Keratinocyte (primary cell): Measurements from ENCODE around the gene NUDT13. TPM values are rescaled to one million over a fixed set of nuclear protein-coding genes. Genes with fewer than 3 reads are reported as not detected.
A peak's percentile ranks its signal among the peaks of the same experiment; 100 is the strongest.

Source experiments
- DNase-seq: peaks from one replicate; pipeline ENCODE4 v3.0.0-alpha.2; 2011; ENCODE audit warnings: low read depth, missing footprints, low spot score
- FAIRE-seq: peaks from 2 replicates; lab custom pipeline; 2011; peaks lifted over from hg19 to GRCh38; lab: Jason Lieb, UNC
- H2AFZ ChIP-seq: 2 replicates; pipeline ENCODE4 v1.6.0; 2012; ENCODE audit warnings: low read length, control low read depth, inconsistent platforms; ENCODE audit not compliant: control insufficient read depth
- H3K27ac ChIP-seq: 2 replicates; pipeline ENCODE4 v1.5.1; 2011; ENCODE audit warnings: low read length; ENCODE audit not compliant: control insufficient read depth, insufficient read depth
- H3K27me3 ChIP-seq: 3 replicates; pipeline ENCODE4 v1.6.0; 2011; ENCODE audit warnings: low read length; ENCODE audit not compliant: control insufficient read depth, insufficient read depth; ENCODE audit errors: extremely low read depth
- H3K36me3 ChIP-seq, 2 experiments: 2 replicates in 1 of 2; 3 replicates in 1 of 2; pipeline ENCODE4 v1.5.1; 2011; ENCODE audit warnings: low read length in 2 of 2, mild to moderate bottlenecking in 1 of 2; ENCODE audit not compliant: control insufficient read depth in 2 of 2, insufficient read depth in 2 of 2; ENCODE audit errors: extremely low read depth in 1 of 2
- H3K4me1 ChIP-seq: 3 replicates; pipeline ENCODE4 v1.5.1; 2011; ENCODE audit warnings: low read length; ENCODE audit not compliant: control insufficient read depth, insufficient read depth; ENCODE audit errors: extremely low read depth
- H3K4me2 ChIP-seq: 3 replicates; pipeline ENCODE4 v1.6.0; 2011; ENCODE audit warnings: low read depth, low read length; ENCODE audit not compliant: control insufficient read depth, insufficient read depth; ENCODE audit errors: extremely low read depth
- H3K4me3 ChIP-seq, 3 experiments: fragments of 200-600 bp in 1 of 3; sonication (generic) in 1 of 3; 2 replicates in 2 of 3; 3 replicates in 1 of 3; pipeline ENCODE4 v1.5.1; 2011 to 2016; ENCODE audit warnings: low read length in 3 of 3, mild to moderate bottlenecking in 3 of 3, control low read depth in 2 of 3, inconsistent platforms in 1 of 3, low read depth in 1 of 3, mixed read lengths in 1 of 3, mixed run types in 1 of 3, moderate library complexity in 1 of 3; ENCODE audit not compliant: control insufficient read depth in 2 of 3, insufficient read depth in 2 of 3; ENCODE audit errors: extremely low read depth in 1 of 3
- H3K79me2 ChIP-seq: 2 replicates; pipeline ENCODE4 v1.6.0; 2012; ENCODE audit warnings: low read length; ENCODE audit not compliant: control insufficient read depth, insufficient read depth
- H3K9ac ChIP-seq: 3 replicates; pipeline ENCODE4 v1.6.0; 2011; ENCODE audit warnings: low read length; ENCODE audit not compliant: control insufficient read depth, insufficient read depth; ENCODE audit errors: extremely low read depth
- H3K9me1 ChIP-seq: 3 replicates; pipeline ENCODE4 v1.6.0; 2011; ENCODE audit warnings: low read length; ENCODE audit not compliant: control insufficient read depth, insufficient read depth; ENCODE audit errors: extremely low read depth
- H3K9me3 ChIP-seq: 2 replicates; pipeline ENCODE4 v1.5.1; 2012; ENCODE audit warnings: low read depth, low read length; ENCODE audit not compliant: control insufficient read depth
- H4K20me1 ChIP-seq: 3 replicates; pipeline ENCODE4 v1.6.0; 2011; ENCODE audit warnings: low read length; ENCODE audit not compliant: control insufficient read depth, insufficient read depth; ENCODE audit errors: extremely low read depth
- CTCF ChIP-seq, 3 experiments: IDR thresholded peaks in 1 of 3; conservative IDR thresholded peaks in 1 of 3; optimal IDR thresholded peaks in 1 of 3; 2 replicates in 2 of 3; 3 replicates in 1 of 3; pipeline versions ENCODE3 to v1.5.1; 2011; ENCODE audit warnings: low read length in 3 of 3, mild to moderate bottlenecking in 3 of 3, moderate library complexity in 2 of 3, control low read depth in 1 of 3, inconsistent platforms in 1 of 3; ENCODE audit not compliant: insufficient read depth in 2 of 3; ENCODE audit errors: extremely low read depth in 1 of 3
- EZH2 ChIP-seq: IDR thresholded peaks from one replicate; pipeline ENCODE4 v1.6.1; 2012; ENCODE audit warnings: inconsistent platforms, mild to moderate bottlenecking, low read length, moderate library complexity
- dilution Hi-C: fragments of 300-500 bp; cut with MboI; formaldehyde crosslinking; loops from one replicate; pipeline ENCODE4 v1.7.0; 2020; ENCODE audit warnings: low sequenced_read_pairs; ENCODE audit not compliant: extremely low pct_ligation_motif_present
- polyA plus RNA-seq, 5 experiments: library from polyadenylated mRNA; depleted of rRNA in 3 of 5; stranded (reverse) in 3 of 5; stranded (forward) in 1 of 5; unstranded in 1 of 5; fragments of >200 nt; gene quantifications; 1 replicate in 1 of 5; 2 replicates in 3 of 5; 3 replicates in 1 of 5; pipeline versions ENCODE4 v1.2.1 to v1.2.3, GENCODE V29; 2011 to 2012; ENCODE audit warnings: missing spikeins in 2 of 5, low read depth in 1 of 5, low replicate concordance in 1 of 5

The NUDT13 gene
- polyA plus RNA-seq, 1 donor (not counting 4 experiments of a cell fraction or from before 2014, with no cell fraction given) = 2.4 TPM

GRCh38 chr10:73131301-73131700 is 21.0 kb downstream of the NUDT13 start:
- Histone ChIP-seq H3K79me2 (no peaks in the 10 kb centered on the region), H3K4me1 (peaks cover 12% of the 10 kb centered on the region), H3K27ac (no peak overlapping the region), H3K27me3 (no peaks in the 10 kb centered on the region), H2AFZ (no peak overlapping the region), H3K9me1 (no peaks in the 10 kb centered on the region), H3K9ac (no peak overlapping the region), H3K4me3 (no peak overlapping the region), H3K9me3 (no peaks in the 10 kb centered on the region), H3K4me2 (no peak overlapping the region), H3K36me3 (peaks cover 10 to 16% of the 10 kb centered on the region in 2 experiments), H4K20me1 (no peaks in the 10 kb centered on the region)
- dilution Hi-C loops = no loop called here
- FAIRE-seq = peak; percentile 74
- TF ChIP-seq CTCF (optimal IDR thresholded peaks at IDR 0.05 in 1 of 3, IDR thresholded peaks at IDR 0.05 in 1 of 3, conservative IDR thresholded peaks at IDR 0.05 in 1 of 3; ENCODE audit: extremely low read depth in 1 of 3, insufficient read depth in 2 of 3, low read length in 3 of 3) (no peak), EZH2 (no peak)
- no peak for DNase-seq

GRCh38 chr10:73131913-73132686 is 21.8 kb downstream of the NUDT13 start:
- dilution Hi-C loops = no loop called here
- Histone ChIP-seq H3K79me2 (no peaks in the 10 kb centered on the region), H3K9ac (no peak overlapping the region), H3K4me1 (peaks cover 12% of the 10 kb centered on the region), H3K4me2 (no peak overlapping the region), H4K20me1 (no peaks in the 10 kb centered on the region), H3K27ac (no peak overlapping the region), H3K36me3 (peaks cover 10 to 13% of the 10 kb centered on the region in 2 experiments), H3K9me1 (no peaks in the 10 kb centered on the region), H3K27me3 (no peaks in the 10 kb centered on the region), H3K9me3 (no peaks in the 10 kb centered on the region), H2AFZ (no peak overlapping the region), H3K4me3 (no peak overlapping the region)
- no peak for DNase-seq
- no peak for TF ChIP-seq CTCF (optimal IDR thresholded peaks at IDR 0.05 in 1 of 3, IDR thresholded peaks at IDR 0.05 in 1 of 3, conservative IDR thresholded peaks at IDR 0.05 in 1 of 3; ENCODE audit: extremely low read depth in 1 of 3, insufficient read depth in 2 of 3, low read length in 3 of 3)
- no peak for TF ChIP-seq EZH2
- FAIRE-seq = no peak
